ENCODE results near the gene ACTN4.

DNA sequence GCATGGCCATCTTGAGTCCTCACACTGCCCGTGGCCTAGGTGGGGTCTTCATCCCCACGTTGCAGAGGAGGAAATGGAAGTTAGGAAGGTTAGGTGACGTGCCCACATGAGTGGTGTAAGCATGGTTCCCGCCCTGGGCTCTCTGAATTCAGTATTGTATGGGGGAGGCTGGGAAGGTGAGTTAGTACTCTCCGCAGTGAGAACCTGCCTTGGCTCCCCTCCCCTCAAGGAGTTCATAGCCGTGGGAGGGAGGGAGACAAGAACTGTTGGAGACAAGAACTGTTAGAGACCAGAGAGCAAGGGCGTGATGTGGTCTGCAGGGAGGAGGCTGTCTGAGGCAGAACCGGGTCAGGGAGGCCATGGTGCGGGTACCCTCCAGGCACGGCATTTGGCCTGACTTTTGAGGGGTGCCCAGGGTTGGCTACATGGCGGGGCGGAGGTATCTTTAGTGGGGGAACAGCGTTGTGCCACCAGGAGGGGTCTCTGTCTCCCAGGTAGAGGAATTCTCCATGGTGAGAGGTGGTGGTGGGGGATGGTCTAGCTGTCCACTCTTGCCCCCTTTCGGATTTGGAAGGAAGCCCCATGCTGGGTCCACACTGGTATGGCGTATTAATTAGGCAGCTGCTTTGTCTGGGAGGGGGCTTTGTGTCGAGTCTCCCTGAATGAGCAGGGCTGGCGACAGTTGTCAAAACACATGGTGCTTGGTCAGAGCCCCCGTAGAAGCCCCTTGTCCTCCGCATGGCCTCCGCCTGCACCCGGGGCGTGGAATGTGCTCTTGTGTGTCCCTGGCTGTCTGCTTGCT is 51.0 kb downstream of the ACTN4 start:
- TF ChIP-seq POLR2A (IDR thresholded peaks at IDR 0.05) (no peak), CTCF (IDR thresholded peaks at IDR 0.05) (no peak), EP300 (IDR thresholded peaks at IDR 0.05) (no peak)

Measured in ovary (tissue), 3 donors.